ENCODE data around the gene CRB2.
"Not testable (repeated sequence)": the region's sequence is repeated elsewhere in the genome, so short reads cannot be mapped to it uniquely, and the experiment has no call there.

CRB2 gene

GRCh38 chr9:123380852-123381705 lies 25.1 kb downstream of the CRB2 start:
- DNase-seq (ENCODE audit: low read depth in 3 of 3): no peak

- DNase-seq (ENCODE audit: low read depth in 3 of 3): no peak
These were observed 26.9 kb downstream of the CRB2 start for GRCh38 chr9:123382653-123383511.

- DNase-seq (ENCODE audit: low read depth in 3 of 3): no peak
These were observed 27.6 kb downstream of the CRB2 start for GRCh38 chr9:123383512-123384170.

DNA sequence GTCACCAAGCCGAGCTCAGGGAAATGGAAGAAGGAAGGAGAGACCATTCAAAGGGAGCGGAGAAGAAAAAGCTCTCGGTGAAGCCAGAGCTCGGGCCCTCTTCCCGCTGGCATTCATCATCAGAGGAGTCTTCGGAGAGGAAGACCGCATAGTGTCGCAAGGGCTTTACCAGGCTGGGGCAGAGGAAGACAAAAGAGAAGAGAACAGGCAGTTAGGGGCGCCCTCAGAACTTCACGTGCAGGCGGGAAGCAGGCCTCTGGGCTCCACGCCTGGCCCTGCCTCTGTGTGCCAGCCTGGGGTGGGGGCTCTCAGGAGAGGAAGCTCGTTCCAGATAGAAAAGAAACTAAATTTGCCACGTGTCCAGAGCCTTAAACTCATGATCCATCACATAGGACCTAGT lies 31.7 kb downstream of the CRB2 start:
- DNase-seq (ENCODE audit: low read depth in 3 of 3): no peak

- no peak for DNase-seq (ENCODE audit: low read depth in 3 of 3)
These were observed 33.1 kb downstream of the CRB2 start for GRCh38 chr9:123389070-123389469.

DNA sequence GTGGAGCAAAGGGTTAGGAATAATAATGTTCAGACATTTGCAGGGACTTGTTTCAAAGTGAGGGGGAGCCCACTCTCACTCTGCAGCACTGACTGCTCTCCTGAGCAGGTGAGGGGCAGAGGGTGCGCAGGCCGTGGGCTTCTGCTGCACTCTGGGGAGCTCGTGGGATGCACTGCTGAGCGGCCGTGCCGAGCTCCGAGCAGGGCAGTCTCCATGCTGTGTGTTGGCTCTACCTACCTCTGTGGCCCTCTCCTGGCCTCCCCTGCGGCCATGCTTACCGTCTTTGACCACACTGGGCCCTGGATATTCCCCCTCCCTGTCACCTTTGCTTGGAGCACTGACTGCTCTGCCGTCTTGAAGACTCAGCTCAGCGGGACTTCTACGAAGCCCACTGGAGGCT lies 33.7 kb downstream of the CRB2 start:
- DNase-seq (ENCODE audit: low read depth in 3 of 3): no peak

DNA sequence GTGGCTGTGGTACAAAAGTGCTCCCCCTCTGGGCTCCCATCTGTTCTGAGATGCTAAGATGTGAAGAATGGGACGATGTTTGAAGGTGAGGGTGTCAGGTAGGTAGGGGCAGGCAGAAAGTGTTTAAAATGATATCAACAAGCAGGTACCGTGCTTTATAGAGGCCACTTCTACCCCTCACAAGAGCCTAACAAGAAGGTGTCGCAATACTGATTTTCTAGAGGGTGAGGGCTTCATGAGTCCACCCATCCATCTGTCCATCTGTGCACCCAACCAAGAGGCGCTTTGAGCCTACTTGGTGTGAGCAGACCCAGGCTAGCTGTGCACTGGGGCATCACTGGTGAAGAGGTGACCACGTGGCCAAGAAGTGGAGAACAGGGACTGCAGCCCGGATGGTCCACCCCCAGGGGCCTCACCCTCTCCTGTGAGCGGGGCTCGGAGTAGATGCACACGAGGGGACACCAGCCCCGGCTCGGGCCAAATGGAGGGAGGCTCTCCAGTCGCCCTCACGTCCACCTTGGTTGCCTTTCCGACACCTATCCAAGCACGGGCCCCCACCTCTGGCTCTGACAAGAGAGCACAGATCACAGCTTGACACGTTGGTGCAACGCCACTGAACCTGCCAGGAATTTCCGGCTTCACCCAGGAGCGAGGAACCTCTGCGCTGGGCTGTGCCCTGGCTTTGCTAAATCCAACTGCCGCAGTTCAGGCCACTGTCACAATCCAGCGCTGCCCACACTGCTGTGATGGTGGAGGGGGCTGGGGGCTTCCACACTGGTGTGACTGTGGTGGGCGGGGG lies 34.5 kb downstream of the CRB2 start:
- no peak for DNase-seq (ENCODE audit: low read depth in 3 of 3)

GRCh38 chr9:123391233-123391632 lies 35.2 kb downstream of the CRB2 start:
- DNase-seq (ENCODE audit: low read depth in 3 of 3): no peak

- no peak for DNase-seq (ENCODE audit: low read depth in 3 of 3)
These were observed 35.9 kb downstream of the CRB2 start for GRCh38 chr9:123391946-123392345.

DNA sequence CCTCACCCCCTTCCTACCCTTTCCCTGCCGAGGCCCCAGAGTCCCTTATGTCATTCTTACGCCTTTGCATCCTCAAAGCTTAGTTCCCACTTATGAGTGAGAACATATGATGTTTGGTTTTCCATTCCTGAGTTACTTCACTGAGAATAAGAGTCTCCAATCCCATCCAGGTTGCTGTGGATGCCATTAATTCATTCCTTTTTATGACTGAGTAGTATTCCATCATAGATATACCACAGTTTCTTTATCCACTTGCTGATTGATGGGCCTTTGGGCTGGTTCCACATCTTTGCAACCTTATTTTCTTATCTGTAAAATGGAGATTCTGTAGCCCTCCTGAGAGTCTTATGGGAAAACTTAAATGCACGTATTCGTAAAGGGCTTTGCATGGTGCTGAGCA lies 36.8 kb downstream of the CRB2 start:
- DNase-seq (ENCODE audit: low read depth in 3 of 3): no peak

DNA sequence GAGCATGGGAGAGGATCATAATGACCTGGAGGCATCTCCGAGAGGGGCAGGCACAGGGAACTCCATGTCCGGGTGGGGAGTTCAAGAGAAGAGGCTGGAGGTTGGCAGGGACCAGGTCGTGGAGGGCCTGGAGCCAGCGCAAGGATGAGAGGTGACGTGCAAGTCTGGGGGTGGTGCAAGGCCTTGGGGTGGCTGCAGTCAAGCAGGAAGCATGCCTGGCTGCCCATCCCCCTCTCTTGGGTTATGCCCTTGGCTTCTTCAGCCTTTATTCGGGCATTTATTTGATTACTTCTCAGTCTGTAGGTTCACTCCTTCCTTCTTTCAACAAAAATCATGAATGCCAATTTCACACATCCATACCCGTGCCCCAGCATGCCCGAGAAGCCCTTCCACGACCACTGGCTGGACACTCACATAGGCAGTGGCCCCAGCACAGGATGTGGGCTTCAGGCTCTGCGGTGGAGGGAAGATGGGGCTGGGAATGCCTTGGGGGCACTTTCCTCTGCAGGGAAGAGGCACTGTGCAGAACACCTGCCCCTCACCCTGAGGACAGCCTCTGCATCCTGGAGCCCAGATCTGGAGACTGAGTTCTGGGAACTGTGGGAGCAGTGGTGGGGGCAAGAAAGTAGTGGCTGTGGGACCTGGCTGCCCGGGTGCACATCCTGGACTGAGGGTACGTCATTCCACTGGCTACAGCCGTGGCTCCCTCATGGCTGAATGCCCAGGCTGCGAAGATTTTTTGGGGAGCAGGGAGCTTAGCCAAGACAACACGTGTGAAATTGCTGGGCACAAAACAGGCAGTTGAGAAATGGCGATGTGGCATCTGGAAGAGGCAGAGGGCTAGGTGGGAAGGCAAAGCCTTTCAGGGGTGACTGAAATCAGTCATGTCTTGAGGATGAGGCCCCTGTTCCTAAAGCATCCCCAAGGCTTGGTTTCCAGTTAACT lies 38.6 kb downstream of the CRB2 start:
- no peak for DNase-seq (ENCODE audit: low read depth in 3 of 3)

DNA sequence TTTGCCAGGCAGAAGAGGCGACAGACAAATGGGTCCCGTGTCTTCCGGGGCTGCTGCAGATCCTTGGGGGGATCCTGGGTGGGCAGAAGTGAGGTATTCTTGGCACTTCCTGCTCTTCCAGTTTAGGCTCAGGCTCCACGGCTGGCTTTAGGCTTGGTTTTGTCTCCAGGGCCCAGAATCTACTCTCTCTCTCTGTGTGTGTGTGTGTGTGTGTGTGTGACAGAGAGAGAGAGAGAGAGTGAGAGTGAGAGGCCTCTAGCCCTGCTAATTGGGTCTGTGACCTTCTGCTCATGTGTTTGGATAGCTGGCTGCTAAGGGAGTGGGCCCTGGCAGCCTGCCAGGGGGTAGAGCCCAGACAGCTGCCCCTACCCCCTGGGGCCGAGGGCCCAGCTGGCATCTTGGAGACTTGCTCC lies 39.3 kb downstream of the CRB2 start:
- DNase-seq (ENCODE audit: low read depth in 3 of 3): no peak

DNA sequence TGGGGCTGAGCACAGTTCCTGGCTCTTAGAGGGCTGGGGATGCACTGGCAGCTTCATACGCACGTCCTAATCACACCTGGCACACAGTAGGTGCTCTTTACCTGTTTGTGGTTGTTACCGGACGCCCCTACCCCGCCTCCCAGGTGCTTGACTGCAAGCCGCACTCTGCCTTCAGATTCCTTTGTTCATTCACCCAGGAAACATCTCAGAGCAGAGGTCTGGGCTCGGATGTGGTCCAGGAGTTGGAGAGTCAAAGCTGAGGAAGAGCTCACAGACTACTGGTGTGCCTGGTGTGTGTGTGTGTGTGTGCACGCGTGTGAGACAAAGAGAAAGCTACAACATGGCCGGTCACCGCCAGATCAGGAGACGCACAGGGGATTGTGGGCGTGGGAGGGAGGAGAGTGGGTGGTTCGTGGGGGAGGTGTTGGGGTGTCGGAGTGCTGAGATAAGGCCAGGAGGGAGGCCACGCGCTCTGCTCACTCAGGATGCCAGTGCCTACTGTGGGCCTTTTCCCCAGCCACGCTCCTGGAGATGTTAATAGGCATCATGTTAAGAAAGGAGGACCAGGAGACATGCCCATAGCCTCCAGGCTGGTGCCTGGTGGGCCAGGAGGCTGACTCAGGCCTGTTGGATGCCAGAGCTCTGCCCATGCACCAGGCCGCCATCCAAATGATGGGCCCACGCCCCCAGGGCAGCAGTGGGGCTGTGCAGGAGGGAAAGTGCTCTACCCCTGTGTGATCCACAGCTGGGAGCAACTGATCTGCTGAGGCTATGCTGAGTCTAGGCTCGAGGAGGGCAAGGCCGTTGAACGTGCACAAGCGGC lies 39.9 kb downstream of the CRB2 start:
- no peak for DNase-seq (ENCODE audit: low read depth in 3 of 3)

GRCh38 chr9:123397975-123398374 lies 42.0 kb downstream of the CRB2 start:
- no peak for DNase-seq (ENCODE audit: low read depth in 3 of 3)

DNA sequence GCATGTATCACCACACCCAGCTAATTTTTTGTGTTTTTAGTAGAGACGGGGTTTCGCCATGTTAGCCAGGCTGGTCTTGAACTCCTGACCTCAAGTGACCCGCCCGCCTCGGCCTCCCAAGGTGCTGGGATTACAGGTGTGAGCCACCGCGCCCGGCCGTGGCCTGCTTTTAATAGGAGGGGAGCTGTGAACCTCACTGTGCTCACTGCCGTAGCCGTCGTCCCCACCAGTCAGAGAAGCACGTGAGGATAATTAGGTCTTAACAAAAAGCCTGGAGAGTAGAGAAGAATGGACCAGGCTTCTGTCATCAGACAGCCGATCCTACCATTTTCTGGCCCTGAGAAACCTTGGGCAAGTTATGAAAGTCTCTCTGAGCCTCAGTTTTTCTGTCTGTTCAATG lies 42.9 kb downstream of the CRB2 start:
- not testable (repeated sequence) for DNase-seq (ENCODE audit: low read depth in 3 of 3)

DNA sequence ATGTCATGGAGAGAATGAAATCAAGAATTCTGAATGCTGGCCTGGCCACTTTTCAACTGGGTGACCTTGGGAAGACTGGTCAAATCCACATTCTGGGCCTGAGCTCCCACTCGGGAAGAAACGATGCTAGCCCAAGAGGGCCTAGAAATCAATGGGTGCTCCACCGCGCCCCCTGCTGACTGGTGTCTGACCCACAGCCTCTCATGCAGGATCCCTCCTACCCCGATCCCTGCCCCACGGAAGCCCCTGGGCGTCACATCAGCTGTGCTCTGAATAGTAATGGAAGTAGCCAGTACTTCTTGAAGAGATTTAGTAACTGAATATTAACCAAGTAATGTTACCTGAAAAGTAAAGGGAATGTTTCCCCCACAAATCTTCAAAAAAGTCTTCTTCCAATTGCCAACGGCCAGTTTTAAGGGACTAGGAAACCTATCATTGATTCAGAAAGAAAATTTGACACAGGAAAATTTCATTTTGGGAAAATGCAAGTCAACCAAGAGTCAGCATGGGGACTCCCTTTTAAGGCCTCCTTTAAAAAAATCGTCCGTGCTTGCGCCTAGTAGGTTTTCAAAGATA lies 43.9 kb downstream of the CRB2 start:
- DNase-seq (ENCODE audit: low read depth in 3 of 3): peak in 1 of 3 experiments; percentile 33

DNA sequence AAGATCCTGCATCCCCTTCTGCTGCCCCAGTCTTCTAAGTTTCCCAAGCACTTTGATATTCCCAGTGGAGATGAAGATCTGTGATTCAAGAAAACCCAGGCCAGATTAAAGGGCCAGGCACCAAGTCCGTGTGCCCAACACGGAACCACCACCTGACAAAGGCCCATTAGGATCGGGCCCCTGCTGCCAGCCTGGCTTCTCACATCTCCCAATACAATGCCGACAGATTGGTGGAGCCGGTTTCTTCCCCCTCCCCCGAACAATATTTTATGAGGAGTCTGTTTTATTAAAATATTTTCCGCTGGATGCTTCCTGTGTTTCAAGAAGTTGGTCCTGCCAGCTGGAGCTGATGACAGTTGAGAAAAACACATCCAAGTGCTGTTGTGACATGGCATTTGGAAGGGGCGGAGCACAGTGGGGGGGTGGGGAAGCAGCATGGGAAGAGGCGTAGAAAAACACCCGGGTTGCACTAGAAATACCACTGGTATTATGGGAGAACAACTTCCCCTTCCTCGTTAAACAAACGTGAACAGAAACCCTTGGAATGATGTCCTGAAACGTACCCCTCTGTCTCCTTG lies 45.0 kb downstream of the CRB2 start:
- DNase-seq (ENCODE audit: low read depth in 3 of 3): no peak

GRCh38 chr9:123401879-123402513 lies 46.0 kb downstream of the CRB2 start:
- peak in 1 of 3 experiments; percentile 16 for DNase-seq (ENCODE audit: low read depth in 3 of 3)

Data from stimulated activated CD4-positive, alpha-beta T cell treated with anti-CD3 and anti-CD28 coated beads, TNF-alpha, amount 100 ng/mL, for 24 hours (primary cell).